Nephron progenitor cell (in vitro differentiated cells): ENCODE data around the gene GSTM2.

ENCODE experiments used
- DNase-seq: peaks from one replicate; pipeline ENCODE4 v3.0.0; 2021
- H3K27ac Mint-ChIP-seq: 2 replicates; pipeline ENCODE4 v1.8.0; 2021; ENCODE audit warnings: mild to moderate bottlenecking, moderate library complexity, mixed read lengths
- H3K27me3 Mint-ChIP-seq: 2 replicates; pipeline ENCODE4 v1.8.0; 2021; ENCODE audit warnings: mild to moderate bottlenecking, low read depth, mixed read lengths; ENCODE audit not compliant: poor library complexity
- H3K36me3 Mint-ChIP-seq: 2 replicates; pipeline ENCODE4 v1.8.0; 2021; ENCODE audit warnings: low read depth, mixed read lengths
- H3K4me1 Mint-ChIP-seq: 2 replicates; pipeline ENCODE4 v1.8.0; 2021; ENCODE audit warnings: mixed read lengths
- H3K4me3 Mint-ChIP-seq: 2 replicates; pipeline ENCODE4 v1.8.0; 2021; ENCODE audit warnings: mild to moderate bottlenecking, moderate library complexity, mixed read lengths
- H3K9me3 Mint-ChIP-seq: 2 replicates; pipeline ENCODE4 v1.8.0; 2021; ENCODE audit warnings: mild to moderate bottlenecking, moderate library complexity, mixed read lengths
- CTCF ChIP-seq: fragments of 200-600 bp; sonication (generic); IDR thresholded peaks from 2 replicates; pipeline ENCODE4 v1.5.0; 2021; ENCODE audit warnings: antibody characterized with exemption

GSTM2 gene

GRCh38 chr1:109714661-109715372 is 47.0 kb downstream of the GSTM2 start:
- peaks cover 7% of the 10 kb centered on the region for H3K4me1 Mint-ChIP-seq
- H3K9me3 Mint-ChIP-seq: peaks cover 4% of the 10 kb centered on the region
- no peak for DNase-seq
- no peaks in the 10 kb centered on the region for H3K36me3 Mint-ChIP-seq
- H3K27ac Mint-ChIP-seq: no peak overlapping the region
- no peak for TF ChIP-seq CTCF
- H3K27me3 Mint-ChIP-seq: peaks cover 20% of the 10 kb centered on the region
- H3K4me3 Mint-ChIP-seq: no peak overlapping the region

- TF ChIP-seq CTCF: no peak
- H3K36me3 Mint-ChIP-seq: no peaks in the 10 kb centered on the region
- H3K27ac Mint-ChIP-seq: no peak overlapping the region
- peaks cover 20% of the 10 kb centered on the region for H3K27me3 Mint-ChIP-seq
- H3K4me3 Mint-ChIP-seq: no peak overlapping the region
- peaks cover 7% of the 10 kb centered on the region for H3K4me1 Mint-ChIP-seq
- no peak for DNase-seq
- no peaks in the 10 kb centered on the region for H3K9me3 Mint-ChIP-seq
Observed at GRCh38 chr1:109716121-109716520, 48.3 kb downstream of the GSTM2 start.

- peaks cover 20% of the 10 kb centered on the region for H3K27me3 Mint-ChIP-seq
Observed at GRCh38 chr1:109716570-109717090, 48.8 kb downstream of the GSTM2 start.

GRCh38 chr1:109717729-109718128 is 49.9 kb downstream of the GSTM2 start:
- peak overlapping the region; percentile 39 for H3K27ac Mint-ChIP-seq
- TF ChIP-seq CTCF: no peak

More at GRCh38 chr1:109716570-109717090, 48.8 kb downstream of the GSTM2 start:
- Mint-ChIP-seq H3K27ac (no peak overlapping the region), H3K36me3 (no peaks in the 10 kb centered on the region), H3K9me3 (no peaks in the 10 kb centered on the region), H3K4me3 (no peak overlapping the region), H3K4me1 (peaks cover 7% of the 10 kb centered on the region)
- no peak for DNase-seq
- TF ChIP-seq CTCF: no peak

GRCh38 chr1:109718495-109718894 is 50.6 kb downstream of the GSTM2 start:
- no peaks in the 10 kb centered on the region for H3K9me3 Mint-ChIP-seq
- no peak overlapping the region for H3K27ac Mint-ChIP-seq
- peaks cover 17% of the 10 kb centered on the region for H3K27me3 Mint-ChIP-seq
- no peak overlapping the region for H3K4me3 Mint-ChIP-seq
- H3K4me1 Mint-ChIP-seq: peaks cover 7% of the 10 kb centered on the region
- TF ChIP-seq CTCF: no peak
- no peaks in the 10 kb centered on the region for H3K36me3 Mint-ChIP-seq
- no peak for DNase-seq

More at GRCh38 chr1:109717729-109718128, 49.9 kb downstream of the GSTM2 start:
- DNase-seq: no peak
- Mint-ChIP-seq H3K27me3 (peaks cover 20% of the 10 kb centered on the region), H3K9me3 (no peaks in the 10 kb centered on the region), H3K36me3 (no peaks in the 10 kb centered on the region), H3K4me1 (peaks cover 7% of the 10 kb centered on the region), H3K4me3 (no peak overlapping the region)
